ENCODE measurements around the gene KIAA1217. TPM values are rescaled to one million over a fixed set of nuclear protein-coding genes. Genes with fewer than 3 reads are reported as not detected.
A peak's percentile ranks its signal among the peaks of the same experiment; 100 is the strongest.

KIAA1217 gene
- total RNA-seq, 1 experiment from 2014 or later = 23.4 TPM

GRCh38 chr10:24209432-24209771, 464 bp downstream of the KIAA1217 start (continued):
- TF ChIP-seq ZSCAN18 (CRISPR knock-in tag; IDR thresholded peaks at IDR 0.05) (no peak), SOX15 (CRISPR knock-in tag; IDR thresholded peaks at IDR 0.05) (no peak), FOXP1 (CRISPR knock-in tag; IDR thresholded peaks at IDR 0.05; ENCODE audit: borderline replicate concordance) (no peak), CREM (CRISPR knock-in tag; IDR thresholded peaks at IDR 0.05) (no peak)

DNA sequence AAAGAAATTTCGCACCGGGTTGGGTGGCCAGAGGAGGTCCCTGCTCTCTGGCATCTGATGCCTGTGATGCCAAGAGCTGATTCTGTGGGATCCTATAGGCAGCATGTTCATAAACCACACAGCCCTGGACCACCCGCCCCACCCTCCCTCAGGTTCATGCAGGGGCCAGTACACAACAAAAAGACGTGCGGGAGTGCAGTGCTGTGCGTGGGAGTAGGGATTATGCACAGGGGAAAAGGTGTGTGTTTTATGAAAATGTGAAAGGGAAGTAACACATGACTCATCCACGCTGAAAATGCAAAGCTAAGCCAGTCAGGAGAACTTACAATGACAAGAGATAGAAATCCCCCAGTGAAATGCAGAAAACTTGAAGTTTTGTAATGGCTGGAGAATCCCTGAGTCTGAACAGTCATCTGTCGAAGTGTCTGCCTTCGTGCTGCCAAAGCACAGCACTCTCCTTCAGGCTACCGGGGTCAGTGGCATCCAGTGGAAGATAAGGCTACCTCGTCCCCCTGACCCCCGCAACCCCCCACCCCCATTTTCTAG, 1.1 kb downstream of the KIAA1217 start:
- Mint-ChIP-seq H3K4me1 (peaks cover 69% of the 10 kb centered on the region), H3K36me3 (peaks cover 7% of the 10 kb centered on the region), H3K4me3 (peak overlapping the region; percentile 84), H3K27ac (no peak overlapping the region), H3K27me3 (ENCODE audit: low read depth) (no peaks in the 10 kb centered on the region), H3K9me3 (peaks cover 8% of the 10 kb centered on the region)
- ATAC-seq (no peak), DNase-seq (ENCODE audit: low spot score) (no peak)
- TF ChIP-seq JUN (CRISPR knock-in tag; IDR thresholded peaks at IDR 0.05) (no peak), AR (CRISPR knock-in tag; IDR thresholded peaks at IDR 0.05) (no peak), ZNF671 (CRISPR knock-in tag; IDR thresholded peaks at IDR 0.05) (no peak), ZNF121 (CRISPR knock-in tag; IDR thresholded peaks at IDR 0.05) (no peak), ELF4 (CRISPR knock-in tag; IDR thresholded peaks at IDR 0.05; ENCODE audit: low read depth) (no peak), IRF2 (CRISPR knock-in tag; IDR thresholded peaks at IDR 0.05; ENCODE audit: borderline replicate concordance, low read depth) (no peak), STAT6 (CRISPR knock-in tag; conservative IDR thresholded peaks at IDR 0.05; ENCODE audit: low read depth) (no peak), TP53 (CRISPR knock-in tag; IDR thresholded peaks at IDR 0.05) (no peak), SOX15 (CRISPR knock-in tag; IDR thresholded peaks at IDR 0.05) (no peak), ZBTB43 (CRISPR knock-in tag; IDR thresholded peaks at IDR 0.05) (no peak), ATF2 (CRISPR knock-in tag; IDR thresholded peaks at IDR 0.05; ENCODE audit: borderline replicate concordance, low read depth) (no peak)
- POLR2A ChIA-PET = no interaction called here
- CTCF ChIA-PET = interaction anchor here (1.1 to 1.2 kb wide), 3 partner anchors 9 to 14 kb away, joined by 3 to 4 read pairs (median 3); no protein-coding TSS in a partner anchor
